Smooth muscle cell (in vitro differentiated cells): Measurements from ENCODE around the gene IGSF1. TPM values are rescaled to one million over a fixed set of nuclear protein-coding genes. Genes with fewer than 3 reads are reported as not detected.

Experiments used
- DNase-seq: peaks from one replicate; lab custom pipeline; 2025; ENCODE audit not compliant: unreplicated experiment; lab: John Stamatoyannopoulos, UW
- H2AFZ ChIP-seq: fragments of 200-600 bp; sonication (generic); 2 replicates; pipeline ENCODE4 v1.6.0; 2016; ENCODE audit warnings: antibody characterized with exemption, low read depth, mild to moderate bottlenecking
- H3F3A ChIP-seq: fragments of 200-600 bp; sonication (generic); 2 replicates; pipeline ENCODE4 v1.6.0; 2017; ENCODE audit warnings: antibody characterized with exemption, low read depth
- H3K27ac ChIP-seq: fragments of 200-600 bp; sonication (generic); 2 replicates; pipeline ENCODE4 v1.5.1; 2016; ENCODE audit warnings: low read depth, mild to moderate bottlenecking
- H3K27me3 ChIP-seq: fragments of 200-600 bp; sonication (generic); 2 replicates; pipeline ENCODE4 v1.6.1; 2016; ENCODE audit warnings: low read depth, mild to moderate bottlenecking
- H3K36me3 ChIP-seq: fragments of 200-600 bp; sonication (generic); 2 replicates; pipeline ENCODE4 v1.5.1; 2016; ENCODE audit warnings: low read depth
- H3K4me1 ChIP-seq: fragments of 200-600 bp; sonication (generic); 2 replicates; pipeline ENCODE4 v1.5.1; 2016; ENCODE audit warnings: low read depth
- H3K4me2 ChIP-seq: fragments of 200-600 bp; sonication (generic); 2 replicates; pipeline ENCODE4 v1.6.0; 2016; ENCODE audit warnings: mild to moderate bottlenecking
- H3K4me3 ChIP-seq: fragments of 200-600 bp; sonication (generic); 2 replicates; pipeline ENCODE4 v1.5.1; 2016; ENCODE audit warnings: mild to moderate bottlenecking
- H3K79me2 ChIP-seq: fragments of 200-600 bp; sonication (generic); 2 replicates; pipeline ENCODE4 v1.6.0; 2016; ENCODE audit warnings: low read depth, mild to moderate bottlenecking
- H3K9ac ChIP-seq: fragments of 200-600 bp; sonication (generic); 2 replicates; pipeline ENCODE4 v1.6.0; 2016; ENCODE audit warnings: low read depth
- H3K9me3 ChIP-seq: fragments of 200-600 bp; sonication (generic); replicated peaks from 2 replicates; pipeline ENCODE4 v1.5.1; 2016; ENCODE audit warnings: low read depth
- H4K20me1 ChIP-seq: fragments of 200-600 bp; sonication (generic); 2 replicates; pipeline ENCODE4 v1.6.0; 2016; ENCODE audit warnings: low read depth
- whole genome bisulfite sequencing: methylation state at CpG from one replicate; pipeline ENCODE4 v1.1.7; 2016; ENCODE audit warnings: low lambda C conversion rate; 5-methylcytosine and 5-hydroxymethylcytosine counted together
- polyA plus RNA-seq: library from polyadenylated mRNA; unstranded; fragments of >200 nt; fragmentation: Nextera tagmentation; extraction: Ambion mirVana; gene quantifications from 2 replicates; pipeline ENCODE4 v1.2.1, GENCODE V29; 2016
- total RNA-seq: library from RNA; depleted of rRNA; stranded (reverse); fragments of >200 nt; gene quantifications from 2 replicates; pipeline ENCODE4 v1.2.3, GENCODE V29; 2014
- TF ChIP-seq, protein P1 (sequence below): fragments of 200-600 bp; sonication (generic); IDR thresholded peaks from 2 replicates; pipeline ENCODE4 v1.5.1; 2017; ENCODE audit warnings: borderline replicate concordance, mild to moderate bottlenecking, antibody characterized with exemption; ENCODE audit not compliant: insufficient read depth, poor library complexity, severe bottlenecking

The IGSF1 gene
- total and polyA plus RNA-seq, 2 experiments from 2014 or later = 1.1 TPM

GRCh38 chrX:131226591-131226990 is 62.5 kb downstream of the IGSF1 start:
- no peak for DNase-seq
- Histone ChIP-seq H4K20me1 (no peaks in the 10 kb centered on the region), H3F3A (no peaks in the 10 kb centered on the region), H3K9me3 (no peaks in the 10 kb centered on the region), H3K4me3 (no peak overlapping the region), H3K4me1 (no peaks in the 10 kb centered on the region), H3K27me3 (no peaks in the 10 kb centered on the region), H3K36me3 (no peaks in the 10 kb centered on the region), H3K4me2 (no peak overlapping the region), H3K9ac (no peak overlapping the region), H2AFZ (no peak overlapping the region), H3K27ac (no peak overlapping the region), H3K79me2 (no peaks in the 10 kb centered on the region)
- TF ChIP-seq, protein P1, sequence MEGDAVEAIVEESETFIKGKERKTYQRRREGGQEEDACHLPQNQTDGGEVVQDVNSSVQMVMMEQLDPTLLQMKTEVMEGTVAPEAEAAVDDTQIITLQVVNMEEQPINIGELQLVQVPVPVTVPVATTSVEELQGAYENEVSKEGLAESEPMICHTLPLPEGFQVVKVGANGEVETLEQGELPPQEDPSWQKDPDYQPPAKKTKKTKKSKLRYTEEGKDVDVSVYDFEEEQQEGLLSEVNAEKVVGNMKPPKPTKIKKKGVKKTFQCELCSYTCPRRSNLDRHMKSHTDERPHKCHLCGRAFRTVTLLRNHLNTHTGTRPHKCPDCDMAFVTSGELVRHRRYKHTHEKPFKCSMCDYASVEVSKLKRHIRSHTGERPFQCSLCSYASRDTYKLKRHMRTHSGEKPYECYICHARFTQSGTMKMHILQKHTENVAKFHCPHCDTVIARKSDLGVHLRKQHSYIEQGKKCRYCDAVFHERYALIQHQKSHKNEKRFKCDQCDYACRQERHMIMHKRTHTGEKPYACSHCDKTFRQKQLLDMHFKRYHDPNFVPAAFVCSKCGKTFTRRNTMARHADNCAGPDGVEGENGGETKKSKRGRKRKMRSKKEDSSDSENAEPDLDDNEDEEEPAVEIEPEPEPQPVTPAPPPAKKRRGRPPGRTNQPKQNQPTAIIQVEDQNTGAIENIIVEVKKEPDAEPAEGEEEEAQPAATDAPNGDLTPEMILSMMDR = no peak
- WGBS = 94% methylated on average over 4 of the region's 4 CpGs

GRCh38 chrX:131225078-131225477 is 64.0 kb downstream of the IGSF1 start:
- no peaks in the 10 kb centered on the region for H3K9me3 ChIP-seq
- no peaks in the 10 kb centered on the region for H3K36me3 ChIP-seq
- H3F3A ChIP-seq = no peaks in the 10 kb centered on the region
- no peak overlapping the region for H3K4me3 ChIP-seq
- no peak overlapping the region for H3K4me2 ChIP-seq
- H3K9ac ChIP-seq = no peak overlapping the region
- H4K20me1 ChIP-seq = no peaks in the 10 kb centered on the region
- H3K4me1 ChIP-seq = no peaks in the 10 kb centered on the region
- no peak for DNase-seq
- WGBS = 82% methylated on average over 2 of the region's 2 CpGs
- no peaks in the 10 kb centered on the region for H3K79me2 ChIP-seq
- H2AFZ ChIP-seq = no peak overlapping the region
- TF ChIP-seq, protein P1 = no peak
- no peak overlapping the region for H3K27ac ChIP-seq
- no peaks in the 10 kb centered on the region for H3K27me3 ChIP-seq

Other genes starting within 250 kb of the IGSF1 start
- gene ARHGAP36, start 231.0 kb downstream of the IGSF1 start, total RNA-seq = not detected in 2 replicates
- not detected in 2 replicates for gene ARHGAP36, start 231.0 kb downstream of the IGSF1 start, polyA plus RNA-seq